ENCODE measurements around the gene HEPACAM.

The HEPACAM gene

DNA sequence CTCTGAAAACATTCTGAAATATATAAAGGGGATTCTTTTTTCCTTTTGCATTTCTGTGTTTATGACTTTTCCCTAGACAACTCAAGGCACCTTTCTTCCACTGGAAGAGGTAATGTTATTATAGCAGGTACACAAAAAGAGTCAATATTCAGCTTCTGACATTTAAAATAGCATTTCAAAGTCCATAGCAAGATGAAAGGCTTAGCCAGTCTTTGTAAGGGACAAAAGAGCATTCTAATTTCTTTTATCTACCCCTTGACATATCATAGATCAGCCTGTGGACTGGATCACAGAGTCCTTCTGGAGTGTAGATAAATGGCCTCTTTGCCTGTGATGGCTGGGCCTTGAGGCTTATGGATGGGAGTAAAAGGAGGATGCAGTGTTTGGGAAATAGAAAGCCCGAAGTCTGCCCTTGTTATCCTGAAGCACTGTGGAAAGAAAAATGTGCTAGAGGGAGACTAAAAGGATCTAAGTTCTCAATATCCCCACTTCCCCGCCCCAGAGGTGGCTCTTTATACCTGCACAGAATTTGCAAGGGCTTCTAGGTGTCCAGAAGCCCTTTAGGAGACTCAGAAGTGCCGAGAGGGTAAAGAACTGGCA lies 1.6 kb upstream of the HEPACAM start:
- TF ChIP-seq, protein P1, sequence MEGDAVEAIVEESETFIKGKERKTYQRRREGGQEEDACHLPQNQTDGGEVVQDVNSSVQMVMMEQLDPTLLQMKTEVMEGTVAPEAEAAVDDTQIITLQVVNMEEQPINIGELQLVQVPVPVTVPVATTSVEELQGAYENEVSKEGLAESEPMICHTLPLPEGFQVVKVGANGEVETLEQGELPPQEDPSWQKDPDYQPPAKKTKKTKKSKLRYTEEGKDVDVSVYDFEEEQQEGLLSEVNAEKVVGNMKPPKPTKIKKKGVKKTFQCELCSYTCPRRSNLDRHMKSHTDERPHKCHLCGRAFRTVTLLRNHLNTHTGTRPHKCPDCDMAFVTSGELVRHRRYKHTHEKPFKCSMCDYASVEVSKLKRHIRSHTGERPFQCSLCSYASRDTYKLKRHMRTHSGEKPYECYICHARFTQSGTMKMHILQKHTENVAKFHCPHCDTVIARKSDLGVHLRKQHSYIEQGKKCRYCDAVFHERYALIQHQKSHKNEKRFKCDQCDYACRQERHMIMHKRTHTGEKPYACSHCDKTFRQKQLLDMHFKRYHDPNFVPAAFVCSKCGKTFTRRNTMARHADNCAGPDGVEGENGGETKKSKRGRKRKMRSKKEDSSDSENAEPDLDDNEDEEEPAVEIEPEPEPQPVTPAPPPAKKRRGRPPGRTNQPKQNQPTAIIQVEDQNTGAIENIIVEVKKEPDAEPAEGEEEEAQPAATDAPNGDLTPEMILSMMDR (IDR thresholded peaks at IDR 0.05; ENCODE audit: control insufficient read depth, extremely low read depth, insufficient read depth) = no peak

DNA sequence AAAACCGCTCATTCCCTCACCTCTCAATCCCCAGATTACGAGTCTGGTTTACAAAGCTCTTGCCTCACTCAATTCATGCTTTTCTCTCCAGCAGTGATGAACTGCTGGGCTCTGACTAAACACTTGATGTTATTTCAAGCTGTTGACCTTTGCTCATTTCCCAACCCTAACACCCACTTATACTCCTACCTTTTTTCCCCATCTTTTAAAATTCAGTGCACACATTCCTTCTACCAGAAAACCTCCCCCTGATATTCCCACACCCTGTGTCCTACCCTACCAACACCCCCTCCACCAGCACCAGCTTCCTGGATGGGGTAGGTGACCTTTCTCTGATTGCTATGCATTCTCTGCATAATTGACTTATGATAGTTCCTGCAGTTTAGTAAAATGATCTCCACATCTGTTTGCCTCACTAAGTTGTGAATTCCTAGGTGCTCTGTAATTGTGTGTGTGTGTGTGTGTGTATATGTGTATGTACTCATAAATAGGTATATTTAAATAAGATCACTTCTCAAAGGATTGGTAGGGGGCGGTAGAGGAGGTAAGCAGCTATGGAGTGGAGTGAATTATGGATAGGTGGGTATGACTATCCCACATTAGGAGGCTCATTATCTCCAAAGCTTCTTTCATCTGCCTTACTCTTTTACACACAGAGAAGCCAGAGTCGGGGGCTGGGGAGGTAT lies 842 bp downstream of the HEPACAM start:
- no peak for DNase-seq (ENCODE audit: low read depth)
- TF ChIP-seq, protein P1 (IDR thresholded peaks at IDR 0.05; ENCODE audit: control insufficient read depth, extremely low read depth, insufficient read depth) = peak; percentile 11; the same call in 1 of the 2 replicates
- no peak overlapping the region for H3K4me3 ChIP-seq (ENCODE audit: low read depth, low read length)

More for the DNA sequence above, 1.6 kb upstream of the HEPACAM start:
- no peak for DNase-seq (ENCODE audit: low read depth)
- H3K4me3 ChIP-seq (ENCODE audit: low read depth, low read length) = no peak overlapping the region

DNA sequence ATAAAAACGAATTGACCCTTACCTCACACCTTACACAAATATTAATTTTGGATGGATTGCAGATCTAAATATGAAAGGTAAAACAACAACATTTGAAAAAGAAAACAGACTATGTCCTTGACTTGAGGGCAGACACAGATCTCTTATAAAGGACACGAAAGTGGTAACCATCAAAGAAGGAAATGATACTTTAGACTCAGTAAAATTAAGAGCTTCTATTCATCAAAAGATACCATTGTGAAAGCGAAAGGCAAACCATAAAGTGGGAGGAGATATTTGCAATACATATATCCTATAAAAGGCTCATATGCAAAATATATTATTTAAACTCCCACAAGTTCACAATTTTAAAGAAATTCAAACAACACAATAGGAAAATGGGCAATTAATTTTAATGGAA lies 5.0 kb downstream of the HEPACAM start:
- no peak overlapping the region for H3K4me3 ChIP-seq (ENCODE audit: low read depth, low read length)
- no peak for DNase-seq (ENCODE audit: low read depth)
- TF ChIP-seq, protein P1 (IDR thresholded peaks at IDR 0.05; ENCODE audit: control insufficient read depth, extremely low read depth, insufficient read depth) = no peak

DNA sequence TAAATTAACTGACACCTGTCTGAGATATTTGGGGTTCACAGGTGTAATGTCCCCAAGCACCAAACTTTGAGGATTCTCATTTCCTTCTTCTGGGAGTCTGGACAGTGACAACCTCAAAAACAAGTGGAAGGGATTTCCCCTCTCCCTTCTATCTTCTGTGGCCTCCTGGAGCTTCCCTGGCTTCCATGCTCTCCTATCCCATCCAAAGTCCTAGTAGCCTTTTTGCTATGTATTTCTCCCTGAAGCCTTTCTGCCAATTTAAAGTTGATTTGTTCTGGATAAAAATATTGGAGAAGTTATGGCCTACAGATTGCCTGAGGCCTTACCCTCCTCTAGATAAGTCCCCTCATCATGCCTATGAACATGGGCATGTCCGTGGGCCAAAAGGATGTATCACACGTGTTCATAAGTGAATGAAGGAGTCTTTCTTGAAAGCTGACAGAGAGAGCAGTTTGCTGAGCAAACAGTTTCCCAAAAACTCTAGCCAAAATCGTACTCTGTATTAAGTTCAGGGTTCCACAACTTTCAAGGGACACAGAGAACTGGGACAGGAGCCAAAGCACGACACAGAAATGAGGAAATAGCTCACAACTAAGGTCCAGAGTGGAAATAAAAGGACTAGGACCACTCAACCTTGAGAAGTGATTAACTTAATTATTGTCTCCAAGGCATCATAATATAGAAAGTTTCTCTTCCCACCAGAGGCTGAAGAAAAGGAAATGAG lies 6.7 kb downstream of the HEPACAM start:
- DNase-seq (ENCODE audit: low read depth) = no peak
- H3K4me3 ChIP-seq (ENCODE audit: low read depth, low read length) = no peak overlapping the region
- TF ChIP-seq, protein P1 (IDR thresholded peaks at IDR 0.05; ENCODE audit: control insufficient read depth, extremely low read depth, insufficient read depth) = no peak

DNA sequence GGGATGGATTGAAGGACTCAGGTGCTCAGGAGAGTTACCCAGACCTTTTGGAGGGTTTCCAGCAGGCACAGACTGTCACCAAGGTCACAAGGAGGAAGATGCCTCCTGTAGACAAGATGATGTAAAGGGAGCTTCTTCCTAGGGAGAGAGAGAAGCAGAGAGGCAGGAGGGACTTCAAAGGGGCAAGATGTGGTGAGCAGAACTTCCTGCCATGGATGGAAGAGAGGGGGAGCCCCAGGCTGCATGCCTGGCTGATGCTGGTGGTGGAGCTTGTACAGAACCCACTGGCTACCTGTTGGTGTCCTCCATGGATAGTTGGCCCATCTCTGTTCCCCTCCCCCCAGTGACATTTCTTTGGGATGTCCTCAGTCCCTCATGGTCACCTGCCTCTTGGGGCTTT lies 12.6 kb downstream of the HEPACAM start:
- DNase-seq (ENCODE audit: low read depth) = no peak
- TF ChIP-seq, protein P1 (IDR thresholded peaks at IDR 0.05; ENCODE audit: control insufficient read depth, extremely low read depth, insufficient read depth) = no peak
- no peak overlapping the region for H3K4me3 ChIP-seq (ENCODE audit: low read depth, low read length)

DNA sequence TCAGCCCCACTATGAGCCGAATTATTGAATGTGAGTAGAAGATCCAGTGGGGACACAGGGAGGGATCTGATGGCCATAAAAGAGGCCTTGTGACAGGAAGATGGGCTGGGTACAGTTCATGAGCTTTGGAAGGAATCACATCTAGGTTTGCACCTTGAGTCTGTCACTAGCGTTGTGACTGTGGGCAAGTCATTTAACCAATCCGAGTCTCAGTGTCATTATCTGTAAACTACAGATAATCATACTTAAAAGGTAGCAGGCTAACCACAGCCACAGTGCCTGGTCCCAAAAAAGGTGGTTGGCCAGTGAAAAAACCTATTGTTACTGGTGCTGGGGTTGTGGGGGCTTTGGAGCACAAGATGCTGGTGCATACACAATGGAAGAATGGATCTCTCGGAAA lies 13.0 kb downstream of the HEPACAM start:
- TF ChIP-seq, protein P1 (IDR thresholded peaks at IDR 0.05; ENCODE audit: control insufficient read depth, extremely low read depth, insufficient read depth) = no peak
- no peak overlapping the region for H3K4me3 ChIP-seq (ENCODE audit: low read depth, low read length)
- DNase-seq (ENCODE audit: low read depth) = no peak

All from LNCaP clone FGC (cell line).